Kidney (tissue), 14 donors: ENCODE results near the gene DUS4L. TPM values are rescaled to one million over a fixed set of nuclear protein-coding genes. Genes with fewer than 3 reads are reported as not detected.
A peak's percentile ranks its signal among the peaks of the same experiment; 100 is the strongest.

Experiments used
- DNase-seq, 5 donors: peaks; one replicate each; pipeline ENCODE4 v3.0.0-alpha.2; 2013 to 2020
- FAIRE-seq: peaks from 2 replicates; lab custom pipeline; 2012; peaks lifted over from hg19 to GRCh38; lab: Jason Lieb, UNC
- H3K27ac ChIP-seq, 2 donors: one replicate each; pipeline ENCODE4 v1.7.0; 2013; ENCODE audit warnings: low read depth in 2 of 2, low read length in 2 of 2, inconsistent platforms in 1 of 2
- H3K27me3 ChIP-seq: one replicate; pipeline ENCODE4 v1.7.1; 2013; ENCODE audit warnings: low read length, inconsistent platforms; ENCODE audit not compliant: control insufficient read depth, insufficient read depth
- H3K36me3 ChIP-seq, 3 donors: one replicate each; pipeline versions ENCODE4 v1.7.0 to v1.7.1; 2013; ENCODE audit warnings: low read length in 3 of 3, control low read depth in 1 of 3, inconsistent platforms in 1 of 3; ENCODE audit not compliant: insufficient read depth in 3 of 3, control insufficient read depth in 2 of 3
- H3K4me1 ChIP-seq, 3 donors: one replicate each; pipeline versions ENCODE4 v1.7.0 to v1.7.1; 2013; ENCODE audit warnings: low read length in 3 of 3, inconsistent platforms in 1 of 3, low read depth in 1 of 3; ENCODE audit not compliant: control insufficient read depth in 2 of 3, insufficient read depth in 2 of 3
- H3K4me3 ChIP-seq, 3 donors: one replicate each; pipeline versions ENCODE4 v1.7.0 to v1.8.1; 2013; ENCODE audit warnings: low read length in 3 of 3, control low read depth in 1 of 3, inconsistent platforms in 1 of 3
- H3K9ac ChIP-seq, 3 donors: one replicate each; pipeline versions ENCODE4 v1.7.0 to v1.7.1; 2013; ENCODE audit warnings: low read length in 3 of 3, control low read depth in 1 of 3, inconsistent platforms in 1 of 3
- H3K9me3 ChIP-seq, 3 donors: one replicate each; pipeline versions ENCODE4 v1.7.0 to v1.7.1; 2013; ENCODE audit warnings: low read length in 3 of 3, control low read depth in 1 of 3, inconsistent platforms in 1 of 3; ENCODE audit not compliant: control insufficient read depth in 2 of 3, insufficient read depth in 1 of 3
- CTCF ChIP-seq: IDR thresholded peaks from 3 replicates; pipeline ENCODE4 v1.5.1; 2012; ENCODE audit warnings: mild to moderate bottlenecking, moderate library complexity, borderline replicate concordance; ENCODE audit not compliant: insufficient read depth; ENCODE audit errors: extremely low read depth
- intact Hi-C: fragments of 100-400 bp; cut with DNase I; formaldehyde crosslinking; loops from one replicate; pipeline ENCODE4 v1.11.1; 2022
- polyA plus RNA-seq: library from polyadenylated mRNA; stranded (reverse); fragments of 350-450 nt; fragmentation: Illumina TruSeq; extraction: RNeasy Lipid Tissue Mini Kit (QIAGEN cat#74804); gene quantifications from one replicate; pipeline ENCODE4 v1.2.3, GENCODE V29; 2014; ENCODE audit warnings: low read depth, low replicate concordance; ENCODE audit not compliant: insufficient read depth
- total RNA-seq: library from RNA; stranded (reverse); fragmentation: NEBNext Ultra II Directional; extraction: Animal tissue kit (Norgen Biotek cat#: 25700); gene quantifications from one replicate; pipeline ENCODE4 v1.2.1, GENCODE V29; 2021
- donor health status: control.
- donor health status: control.
- donor health status: control.
- donor health status: control.
- donor health status: control.
- donor health status: DM: yes; HTN: yes; CAD: no.
- donor health status: Normal renal cell carcinoma (clear cell type).

DUS4L gene
- total and polyA plus RNA-seq, 2 donors from 2014 or later: 7.3 to 8.4 TPM

GRCh38 chr7:107596881-107597581 is 33.3 kb downstream of the DUS4L start:
- no peak overlapping the region for H3K27ac ChIP-seq
- intact Hi-C loops: no loop called here
- no peak overlapping the region for H3K9ac ChIP-seq
- peak in 2 of 5 donors; percentile 39 to 76 for DNase-seq
- no peak for TF ChIP-seq CTCF
- H3K4me3 ChIP-seq: no peak overlapping the region
- peaks cover 0 to 5% (median 2%) of the 10 kb centered on the region in 3 donors for H3K4me1 ChIP-seq
- FAIRE-seq: no peak
- no peaks in the 10 kb centered on the region for H3K27me3 ChIP-seq
- H3K9me3 ChIP-seq: no peaks in the 10 kb centered on the region
- H3K36me3 ChIP-seq: peaks cover 0 to 5% (median 2%) of the 10 kb centered on the region in 3 donors

GRCh38 chr7:107597582-107597916 is 33.8 kb downstream of the DUS4L start:
- FAIRE-seq (no peak), DNase-seq (no peak)
- Histone ChIP-seq H3K4me1 (peaks cover 0 to 5% (median 2%) of the 10 kb centered on the region in 3 donors), H3K9ac (no peak overlapping the region), H3K27me3 (no peaks in the 10 kb centered on the region), H3K9me3 (no peaks in the 10 kb centered on the region), H3K27ac (no peak overlapping the region), H3K36me3 (peaks cover 0 to 5% (median 3%) of the 10 kb centered on the region in 3 donors), H3K4me3 (no peak overlapping the region)
- intact Hi-C loops: no loop called here
- no peak for TF ChIP-seq CTCF

GRCh38 chr7:107597953-107598352 is 34.2 kb downstream of the DUS4L start:
- FAIRE-seq (no peak), DNase-seq (peak in 1 of 5 donors; percentile 10)
- H3K9ac ChIP-seq: no peak overlapping the region
- H3K36me3 ChIP-seq: peaks cover 0 to 5% (median 3%) of the 10 kb centered on the region in 3 donors
- H3K9me3 ChIP-seq: no peaks in the 10 kb centered on the region
- no peak overlapping the region for H3K4me3 ChIP-seq
- intact Hi-C loops: no loop called here
- H3K27ac ChIP-seq: no peak overlapping the region
- TF ChIP-seq CTCF: no peak
- H3K4me1 ChIP-seq: peaks cover 0 to 5% (median 2%) of the 10 kb centered on the region in 3 donors
- no peaks in the 10 kb centered on the region for H3K27me3 ChIP-seq
